CD1c-positive myeloid dendritic cell (primary cell): ENCODE data around the gene HORMAD2.

Experiments
- DNase-seq: peaks from one replicate; pipeline ENCODE4 v3.0.0-alpha.2; 2016; ENCODE audit errors: extremely low spot score

HORMAD2 gene, protein sequence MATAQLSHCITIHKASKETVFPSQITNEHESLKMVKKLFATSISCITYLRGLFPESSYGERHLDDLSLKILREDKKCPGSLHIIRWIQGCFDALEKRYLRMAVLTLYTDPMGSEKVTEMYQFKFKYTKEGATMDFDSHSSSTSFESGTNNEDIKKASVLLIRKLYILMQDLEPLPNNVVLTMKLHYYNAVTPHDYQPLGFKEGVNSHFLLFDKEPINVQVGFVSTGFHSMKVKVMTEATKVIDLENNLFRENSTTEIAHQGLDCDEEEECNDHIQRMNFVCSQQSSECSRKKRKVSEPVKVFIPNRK

DNA sequence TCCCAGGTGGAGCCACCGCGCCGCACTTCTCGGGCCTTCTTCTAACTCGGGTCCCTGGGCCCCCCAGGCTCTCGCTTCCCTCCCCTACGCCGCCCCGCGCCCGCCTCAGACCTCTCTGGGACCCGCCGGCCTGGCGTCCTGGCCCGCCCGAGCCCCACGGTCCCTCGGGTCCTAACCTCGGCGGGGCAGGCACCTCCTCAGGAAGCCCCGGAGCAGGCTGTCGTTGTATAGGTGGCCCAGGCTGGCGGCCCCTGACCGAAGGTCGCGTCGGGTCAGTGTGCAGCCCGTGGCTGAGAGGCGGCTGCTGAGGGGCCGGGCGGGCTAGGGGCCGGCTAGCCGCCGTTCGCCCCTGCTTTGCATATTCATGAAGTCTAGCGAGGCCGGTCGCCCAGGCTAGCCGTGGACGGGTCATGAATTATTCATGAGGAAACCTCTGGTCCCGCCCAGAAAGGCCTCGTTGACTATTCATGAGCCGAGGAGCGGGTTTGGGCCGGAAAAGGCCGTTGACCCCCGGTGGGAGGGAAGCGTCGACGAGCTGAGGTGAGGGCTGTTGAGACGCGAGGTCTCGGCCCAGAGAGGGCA is at the start of gene HORMAD2:
TSS of gene HORMAD2 (plus strand) at position 513 of the 582 bp plus-strand sequence. CDS start 13,489 bp downstream, outside the sequence.
- DNase-seq, result peak; percentile 33

- no peak for DNase-seq
Measured at GRCh38 chr22:30031328-30031727, 48.9 kb upstream of the HORMAD2 start.

DNA sequence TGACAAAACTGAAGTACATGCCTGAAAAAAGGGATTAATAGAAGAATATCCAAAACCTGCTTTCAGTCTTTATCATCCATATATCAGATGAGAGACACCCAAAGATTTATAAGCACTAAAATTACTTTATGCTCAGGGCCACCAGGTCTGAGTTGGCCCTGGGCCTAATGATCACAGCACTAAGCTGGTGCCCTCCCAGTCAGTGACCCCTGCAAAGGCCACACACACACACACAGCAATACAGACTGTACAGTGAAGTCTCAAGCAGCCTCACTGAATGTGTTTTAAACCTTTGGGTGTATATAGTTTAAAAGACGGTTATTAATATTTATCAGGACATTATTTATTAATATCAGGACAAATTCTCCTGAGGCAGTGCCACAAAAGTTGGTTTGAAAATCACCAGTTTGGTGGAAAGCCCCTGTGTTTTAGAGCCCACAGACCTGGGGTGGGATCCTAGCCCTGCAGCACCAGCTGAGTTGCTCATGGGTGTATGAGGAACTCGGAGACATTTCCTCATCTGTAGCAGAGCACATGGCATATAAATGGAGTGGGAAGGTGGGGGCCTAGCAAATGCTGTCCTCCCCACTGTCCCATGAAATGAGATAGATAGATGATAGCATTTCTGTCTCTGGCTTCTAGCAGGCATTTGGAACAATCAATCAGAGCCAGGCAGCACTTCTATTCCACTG is 48.4 kb upstream of the HORMAD2 start:
- peak; percentile 60 for DNase-seq

DNA sequence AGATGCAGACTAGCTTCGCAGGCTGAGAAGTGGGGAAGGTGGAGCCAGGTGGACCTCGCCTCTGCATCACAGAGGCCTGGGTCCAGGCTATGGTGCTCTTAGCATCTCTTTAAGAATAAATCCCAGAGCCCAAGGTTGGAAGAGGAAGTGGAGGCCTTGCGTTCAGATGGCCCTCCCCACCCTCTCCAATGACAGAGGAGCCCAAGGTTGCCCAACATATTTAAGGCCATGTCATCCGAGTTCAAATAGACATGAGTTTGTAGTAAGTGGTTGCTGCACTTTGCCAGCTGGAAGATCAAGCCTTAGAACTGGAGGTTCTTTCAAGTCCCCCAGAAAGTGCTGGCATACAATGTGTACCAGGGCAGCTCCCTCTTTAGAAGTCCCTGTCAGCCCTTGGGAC is 47.1 kb upstream of the HORMAD2 start:
- DNase-seq, result peak; percentile 77

DNA sequence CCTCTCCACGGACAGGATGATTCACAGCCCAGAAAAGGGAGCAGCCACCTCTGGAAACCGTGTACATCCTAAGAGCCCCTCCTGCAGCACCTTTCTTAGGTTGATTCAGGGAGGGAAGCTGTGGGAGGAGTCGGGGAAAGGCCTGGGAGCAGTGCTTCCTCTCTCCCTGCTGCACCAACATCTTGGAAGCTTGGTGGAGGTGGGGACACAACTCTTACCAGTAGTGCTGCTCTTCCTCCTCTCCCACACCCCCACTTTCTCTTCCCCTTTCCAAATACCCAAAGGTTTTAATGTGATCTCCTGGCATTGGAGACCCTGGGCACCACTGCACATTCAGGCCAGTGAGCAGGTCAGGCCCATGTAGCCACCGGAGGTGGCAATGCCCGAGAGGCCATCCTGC is 46.4 kb upstream of the HORMAD2 start:
- DNase-seq, result peak; percentile 65

DNA sequence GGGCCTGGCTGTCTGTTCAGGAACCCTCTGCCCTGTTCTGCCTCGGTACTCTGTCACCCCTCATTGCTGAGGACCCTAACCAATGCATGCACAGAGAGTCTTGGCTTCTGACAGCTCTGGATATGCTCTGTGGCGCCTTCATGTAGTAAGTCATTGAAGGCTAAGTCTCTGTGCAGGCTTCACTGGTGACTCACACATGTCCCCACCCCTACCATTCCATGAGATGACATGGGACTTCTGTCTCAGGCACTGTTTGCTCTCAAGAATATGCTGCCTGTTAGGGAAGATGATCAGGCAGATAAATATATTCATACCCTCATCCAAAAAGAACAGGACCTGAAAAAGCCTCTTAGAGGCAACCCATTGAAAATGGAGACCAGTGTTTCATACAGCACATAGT is 43.6 kb upstream of the HORMAD2 start:
- no peak for DNase-seq

- DNase-seq, result no peak
Measured at GRCh38 chr22:30038219-30038618, 42.0 kb upstream of the HORMAD2 start.

GRCh38 chr22:30040499-30041260 is 39.6 kb upstream of the HORMAD2 start:
- DNase-seq, result no peak

- DNase-seq, result no peak
Measured at GRCh38 chr22:30041475-30041874, 38.8 kb upstream of the HORMAD2 start.

DNA sequence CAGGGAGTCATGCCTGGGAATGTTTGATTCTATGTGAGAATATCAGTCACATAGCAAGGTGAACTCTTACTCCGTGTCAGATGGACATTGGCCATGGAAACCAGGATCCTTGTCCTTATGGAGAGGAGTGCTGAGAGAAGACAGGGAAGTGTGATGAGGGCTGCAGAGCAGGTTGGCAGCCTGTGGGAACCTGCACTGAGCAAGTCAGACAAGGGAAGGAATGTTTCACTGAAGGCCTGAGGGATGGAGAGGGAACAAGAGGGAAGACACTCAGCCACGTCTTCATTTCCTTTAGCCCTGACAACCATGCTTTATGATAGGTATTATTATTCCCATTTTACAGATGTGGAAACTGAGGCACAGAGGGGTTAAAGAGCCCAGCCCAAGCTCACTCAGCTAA is 38.4 kb upstream of the HORMAD2 start:
- DNase-seq, result no peak

DNA sequence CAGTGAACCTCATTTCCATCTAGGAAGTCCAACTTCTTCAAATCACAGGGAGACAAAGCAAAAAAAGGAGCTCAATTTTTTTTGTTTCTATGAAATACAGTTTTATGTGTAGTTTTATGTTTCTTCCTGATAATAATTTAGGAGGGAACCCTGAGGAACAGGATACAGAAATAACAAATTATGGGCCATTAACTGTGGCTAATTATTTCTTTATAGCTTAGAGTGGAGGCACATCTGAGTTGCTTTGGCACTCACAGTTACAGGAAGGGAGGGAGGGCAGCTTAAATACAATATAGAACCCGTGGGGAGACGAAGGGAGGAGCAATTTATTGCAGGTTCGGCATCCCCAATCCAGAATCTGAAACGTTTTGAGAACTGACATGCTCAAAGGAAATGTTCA is 37.1 kb upstream of the HORMAD2 start:
- DNase-seq, result no peak

DNA sequence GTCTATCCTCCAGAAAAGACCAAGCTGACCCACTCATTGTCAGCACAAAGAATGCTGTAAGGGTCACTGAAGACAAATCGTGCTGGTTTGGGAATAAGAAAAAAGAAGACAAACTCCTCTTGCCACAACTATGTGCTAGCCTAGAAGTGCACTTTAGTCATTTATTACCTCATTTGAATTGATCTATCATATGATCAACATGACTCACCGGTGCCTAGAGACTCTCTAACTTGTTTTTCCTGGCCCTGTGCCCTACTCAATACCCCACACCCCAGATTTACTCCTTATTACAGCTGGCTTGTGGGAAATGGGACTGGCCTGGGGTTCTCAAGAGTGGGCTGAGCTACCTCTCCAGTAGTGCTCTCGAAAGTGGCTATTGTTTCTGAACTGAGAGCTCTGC is 35.9 kb upstream of the HORMAD2 start:
- DNase-seq, result no peak

- DNase-seq, result no peak
Measured at GRCh38 chr22:30044881-30045493, 35.3 kb upstream of the HORMAD2 start.

- DNase-seq, result no peak
Measured at GRCh38 chr22:30045494-30045887, 34.8 kb upstream of the HORMAD2 start.

GRCh38 chr22:30045901-30046715 is 34.2 kb upstream of the HORMAD2 start:
- DNase-seq, result no peak

DNA sequence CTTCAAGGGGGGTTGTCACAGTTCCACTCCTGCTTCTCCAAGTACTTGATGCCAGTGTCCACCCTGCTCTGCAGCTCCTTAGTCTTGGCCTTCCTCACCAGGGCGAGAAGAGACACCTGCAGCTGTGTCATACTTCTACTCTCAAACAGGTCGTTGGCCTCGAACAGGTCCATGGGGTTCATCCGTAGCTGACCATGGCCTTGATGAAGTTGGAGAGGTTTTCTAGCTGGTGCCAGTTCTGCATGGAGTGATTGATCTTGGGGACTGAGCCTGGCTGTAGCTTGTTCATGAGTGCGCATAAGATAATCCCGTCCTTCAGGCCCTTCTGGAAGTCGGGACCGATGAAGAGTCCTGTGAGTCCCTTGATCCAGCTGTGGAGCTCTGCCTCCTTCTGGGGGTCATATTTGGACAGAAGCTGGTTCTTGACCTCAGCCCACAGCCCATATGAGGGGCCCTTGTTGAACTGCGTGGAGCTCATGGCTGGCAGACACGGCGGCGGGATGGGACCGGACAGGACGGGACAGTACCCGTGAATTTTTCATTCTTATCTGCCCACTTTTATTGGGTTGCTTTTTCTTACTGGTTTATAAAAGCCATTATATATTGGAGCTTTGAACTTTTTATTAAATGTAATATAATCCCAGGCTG is 33.4 kb upstream of the HORMAD2 start:
- no peak for DNase-seq

DNA sequence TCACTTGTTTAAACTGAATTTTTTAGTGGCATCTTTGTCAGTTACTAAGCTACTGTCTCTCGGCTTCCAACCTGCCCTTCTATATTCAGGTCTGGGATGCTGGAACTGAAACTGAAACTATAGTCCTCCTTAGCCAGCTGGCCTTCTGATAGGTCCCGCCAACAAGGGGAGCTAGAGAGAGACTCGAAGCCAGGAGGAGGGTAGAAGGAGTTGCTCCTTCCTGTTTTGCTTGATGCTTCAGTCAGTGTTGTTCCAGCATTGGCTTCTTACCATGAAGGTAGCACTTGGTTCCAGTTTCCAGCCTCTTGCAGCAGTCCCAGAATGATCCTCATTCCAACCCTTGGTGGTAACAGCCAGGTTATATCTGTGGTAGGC is 32.9 kb upstream of the HORMAD2 start:
- peak; percentile 50 for DNase-seq

- no peak for DNase-seq
Measured at GRCh38 chr22:30048681-30049080, 31.6 kb upstream of the HORMAD2 start.

DNA sequence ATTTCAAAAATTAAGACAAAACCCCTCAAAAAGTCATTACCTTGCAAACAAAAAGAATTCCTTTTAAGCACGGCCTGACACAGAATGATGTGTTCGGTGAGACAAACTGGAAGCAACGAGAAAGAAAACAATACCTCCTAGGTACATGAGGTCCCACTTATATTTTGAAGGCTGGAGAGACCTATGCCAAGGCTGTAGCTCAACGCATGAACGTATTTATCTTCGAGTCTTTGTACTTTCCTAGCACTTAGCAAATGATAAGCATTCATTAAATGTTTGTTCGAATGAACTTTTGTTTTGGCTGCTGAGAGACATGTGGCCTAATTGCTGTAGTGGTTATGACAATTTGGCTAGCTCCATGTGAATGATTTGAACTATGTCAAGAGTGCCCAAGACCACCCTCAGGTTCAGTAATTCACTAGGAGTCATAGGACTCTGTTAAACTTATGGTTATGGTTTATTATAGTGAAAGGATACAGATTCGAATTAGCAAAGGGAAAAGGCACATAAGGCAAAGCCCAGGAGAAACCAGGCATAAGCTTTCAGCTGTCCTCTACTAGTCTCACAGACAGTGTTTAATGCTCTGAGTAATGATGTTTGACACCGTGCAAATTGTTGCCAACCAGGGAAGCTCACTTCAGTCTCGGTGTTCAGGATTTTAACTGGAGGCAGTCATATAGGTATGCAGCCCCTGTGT is 26.0 kb upstream of the HORMAD2 start:
- DNase-seq, result no peak

DNA sequence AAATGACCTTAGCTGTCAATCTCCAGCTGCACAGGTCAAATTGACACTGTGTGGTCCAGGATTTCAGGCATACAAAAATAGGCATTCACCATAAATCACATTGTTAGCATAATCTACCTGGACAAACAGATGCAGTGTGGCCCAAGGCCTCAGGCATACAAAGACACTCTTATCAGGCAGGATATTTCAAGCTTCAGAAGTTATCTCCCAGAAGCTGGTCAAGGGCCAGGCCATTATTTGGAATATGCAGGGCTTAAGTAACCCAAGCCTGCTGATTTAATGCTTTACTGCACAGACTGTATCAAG is 25.5 kb upstream of the HORMAD2 start:
- DNase-seq, result no peak
